Endometrial microvascular endothelial cells (primary cell): ENCODE data around the gene NUCKS1. TPM values are rescaled to one million over a fixed set of nuclear protein-coding genes. Genes with fewer than 3 reads are reported as not detected.

Experiments used
- in situ Hi-C: cut with HindIII; loops from 2 replicates; pipeline ENCODE4 v1.10.0; 2017; ENCODE audit warnings: low sequenced_read_pairs, low pct_unique_long_range_greater_than_20kb; ENCODE audit errors: inconsistent ontology term
- total RNA-seq: library from RNA; depleted of rRNA; stranded (reverse); fragments of >200 nt; gene quantifications from one replicate; pipeline ENCODE4 v1.2.3, GENCODE V29; 2015; ENCODE audit errors: inconsistent ontology term

NUCKS1 gene
- total RNA-seq, 1 donor from 2014 or later: 120 TPM

- in situ Hi-C loops: loop anchor here (25.0 kb wide), 1 partner anchor 337 kb away; the partner anchor contains the start of gene AVPR1B
Observed at GRCh38 chr1:205775015-205775716, 25.2 kb upstream of the NUCKS1 start, which contains the start of gene RAB29. RAB29 (minus strand) TSS chr1:205775482; CDS start chr1:205774956, 526 bp downstream.

GRCh38 chr1:205774198-205775014, 24.4 kb upstream of the NUCKS1 start:
- in situ Hi-C loops: loop anchor here (25.0 kb wide), 1 partner anchor 338 kb away; the partner anchor contains the start of gene AVPR1B

GRCh38 chr1:205772607-205773032, 22.6 kb upstream of the NUCKS1 start:
- in situ Hi-C loops: no loop called here

- in situ Hi-C loops: no loop called here
Observed at GRCh38 chr1:205770618-205771017, 20.6 kb upstream of the NUCKS1 start.

- in situ Hi-C loops: no loop called here
Observed at GRCh38 chr1:205769641-205770365, 19.8 kb upstream of the NUCKS1 start.

GRCh38 chr1:205767248-205767647, 17.3 kb upstream of the NUCKS1 start:
- in situ Hi-C loops: no loop called here

GRCh38 chr1:205766570-205766969, 16.6 kb upstream of the NUCKS1 start:
- in situ Hi-C loops: no loop called here

GRCh38 chr1:205766038-205766437, 16.1 kb upstream of the NUCKS1 start:
- in situ Hi-C loops: no loop called here

- in situ Hi-C loops: no loop called here
Observed at GRCh38 chr1:205764578-205764977, 14.6 kb upstream of the NUCKS1 start.

GRCh38 chr1:205763980-205764379, 14.0 kb upstream of the NUCKS1 start:
- in situ Hi-C loops: no loop called here

- in situ Hi-C loops: no loop called here
Observed at GRCh38 chr1:205760606-205761005, 10.6 kb upstream of the NUCKS1 start.

- in situ Hi-C loops: no loop called here
Observed at GRCh38 chr1:205756552-205756951, 6.6 kb upstream of the NUCKS1 start.

GRCh38 chr1:205754857-205755256, 4.9 kb upstream of the NUCKS1 start:
- in situ Hi-C loops: no loop called here

- in situ Hi-C loops: no loop called here
Observed at GRCh38 chr1:205751036-205751651, 1.2 kb upstream of the NUCKS1 start.

- in situ Hi-C loops: no loop called here
Observed at GRCh38 chr1:205749234-205750137, 496 bp downstream of the NUCKS1 start.

- in situ Hi-C loops: no loop called here
Observed at GRCh38 chr1:205748403-205749233, 1.4 kb downstream of the NUCKS1 start.

GRCh38 chr1:205746757-205747412, 3.1 kb downstream of the NUCKS1 start:
- in situ Hi-C loops: no loop called here
